Lower leg skin (tissue), 4 donors: ENCODE data around the gene SPEM3. TPM values are rescaled to one million over a fixed set of nuclear protein-coding genes. Genes with fewer than 3 reads are reported as not detected.
A peak's percentile ranks its signal among the peaks of the same experiment; 100 is the strongest.

Experiments
- DNase-seq, 2 donors: peaks; one replicate each; pipeline ENCODE4 v3.0.0-alpha.2; 2019; ENCODE audit warnings: low spot score in 2 of 2
- H3K4me3 ChIP-seq: fragments of 200-600 bp; sonication (generic); 2 replicates; pipeline ENCODE4 v1.5.1; 2017; ENCODE audit warnings: mild to moderate bottlenecking, low read depth; ENCODE audit not compliant: poor library complexity, severe bottlenecking
- CTCF ChIP-seq, 3 donors: fragments of 450-650 bp; IDR thresholded peaks; one replicate each; pipeline ENCODE4 v1.5.1; 2016; ENCODE audit warnings: antibody characterized with exemption in 3 of 3, mild to moderate bottlenecking in 3 of 3, moderate library complexity in 2 of 3
- POLR2A ChIP-seq, 2 donors: fragments of 450-650 bp; IDR thresholded peaks; one replicate each; pipeline ENCODE4 v1.6.1; 2016 to 2017; ENCODE audit warnings: antibody characterized with exemption in 2 of 2, mild to moderate bottlenecking in 1 of 2, moderate library complexity in 1 of 2
- WGBS, 2 donors: methylation state at CpG; one replicate each; pipeline ENCODE4 v1.1.5; 2018; 5-methylcytosine and 5-hydroxymethylcytosine counted together
- intact Hi-C: fragments of 100-400 bp; cut with DNase I; formaldehyde crosslinking; loops from one replicate; pipeline ENCODE4 v1.15.0; 2023; ENCODE audit warnings: low total_unique reads
- total RNA-seq, 4 donors: library from RNA; depleted of rRNA; stranded (reverse); fragments of >200 nt; gene quantifications; one replicate each; pipeline ENCODE4 v1.1.0, GENCODE V29; 2016

The SPEM3 gene
- total RNA-seq, 4 donors from 2014 or later, result not detected

GRCh38 chr17:7403043-7403726 lies 25.5 kb upstream of the SPEM3 start:
- 11 to 14% methylated on average over 16 of the region's 16 CpGs for WGBS, 2 donors
- peak; percentile 51 to 94 for DNase-seq
- TF ChIP-seq POLR2A (IDR thresholded peaks at IDR 0.05) (no peak), CTCF (IDR thresholded peaks at IDR 0.05) (no peak)
- intact Hi-C loops, result loop anchor here (2.0 kb wide), 1 partner anchor 74 kb away; the partner anchor contains the start of gene NEURL4
- peak overlapping the region; percentile 44 for H3K4me3 ChIP-seq

GRCh38 chr17:7403727-7403976 lies 25.0 kb upstream of the SPEM3 start:
- intact Hi-C loops, result loop anchor here (2.0 kb wide), 1 partner anchor 75 kb away; the partner anchor contains the start of gene NEURL4
- DNase-seq, result no peak
- TF ChIP-seq POLR2A (IDR thresholded peaks at IDR 0.05) (no peak), CTCF (IDR thresholded peaks at IDR 0.05) (no peak)
- H3K4me3 ChIP-seq, result peak overlapping the region; percentile 44
- WGBS, 2 donors, result 0% methylated on average over 7 to 12 of the region's 13 CpGs

GRCh38 chr17:7403977-7404736 lies 24.5 kb upstream of the SPEM3 start, which contains the start of gene TMEM256:
TSS of gene TMEM256 (minus strand) at chr17:7404097. CDS start at chr17:7404084, 13 bp downstream.
- H3K4me3 ChIP-seq, result peak within 1 kb of the TSS; percentile 44
- intact Hi-C loops, result loop anchor here (2.0 kb wide), 1 partner anchor 75 kb away; the partner anchor contains the start of gene NEURL4
- peak; percentile 99 to 100 for DNase-seq
- TF ChIP-seq POLR2A (IDR thresholded peaks at IDR 0.05), result peak in 1 of 2 donors; percentile 60
- no peak for TF ChIP-seq CTCF (IDR thresholded peaks at IDR 0.05)
- 0% methylated on average over 35 to 48 of the region's 49 CpGs for WGBS, 2 donors

GRCh38 chr17:7404737-7405349 lies 23.8 kb upstream of the SPEM3 start:
- WGBS, 2 donors, result 2 to 4% methylated on average over 16 to 27 of the region's 65 CpGs
- DNase-seq, result peak; percentile 56 to 95
- H3K4me3 ChIP-seq, result peak overlapping the region; percentile 41
- TF ChIP-seq POLR2A (IDR thresholded peaks at IDR 0.05), result no peak
- TF ChIP-seq CTCF (IDR thresholded peaks at IDR 0.05), result no peak
- intact Hi-C loops, result no loop called here

GRCh38 chr17:7405350-7406234 lies 23.1 kb upstream of the SPEM3 start:
- intact Hi-C loops, result no loop called here
- DNase-seq, result no peak
- H3K4me3 ChIP-seq, result peak overlapping the region; percentile 41
- TF ChIP-seq CTCF (IDR thresholded peaks at IDR 0.05), result no peak
- TF ChIP-seq POLR2A (IDR thresholded peaks at IDR 0.05), result no peak
- 14 to 22% methylated on average over 19 to 38 of the region's 38 CpGs for WGBS, 2 donors
